ENCODE measurements around the gene EDIL3.

Gene EDIL3

DNA sequence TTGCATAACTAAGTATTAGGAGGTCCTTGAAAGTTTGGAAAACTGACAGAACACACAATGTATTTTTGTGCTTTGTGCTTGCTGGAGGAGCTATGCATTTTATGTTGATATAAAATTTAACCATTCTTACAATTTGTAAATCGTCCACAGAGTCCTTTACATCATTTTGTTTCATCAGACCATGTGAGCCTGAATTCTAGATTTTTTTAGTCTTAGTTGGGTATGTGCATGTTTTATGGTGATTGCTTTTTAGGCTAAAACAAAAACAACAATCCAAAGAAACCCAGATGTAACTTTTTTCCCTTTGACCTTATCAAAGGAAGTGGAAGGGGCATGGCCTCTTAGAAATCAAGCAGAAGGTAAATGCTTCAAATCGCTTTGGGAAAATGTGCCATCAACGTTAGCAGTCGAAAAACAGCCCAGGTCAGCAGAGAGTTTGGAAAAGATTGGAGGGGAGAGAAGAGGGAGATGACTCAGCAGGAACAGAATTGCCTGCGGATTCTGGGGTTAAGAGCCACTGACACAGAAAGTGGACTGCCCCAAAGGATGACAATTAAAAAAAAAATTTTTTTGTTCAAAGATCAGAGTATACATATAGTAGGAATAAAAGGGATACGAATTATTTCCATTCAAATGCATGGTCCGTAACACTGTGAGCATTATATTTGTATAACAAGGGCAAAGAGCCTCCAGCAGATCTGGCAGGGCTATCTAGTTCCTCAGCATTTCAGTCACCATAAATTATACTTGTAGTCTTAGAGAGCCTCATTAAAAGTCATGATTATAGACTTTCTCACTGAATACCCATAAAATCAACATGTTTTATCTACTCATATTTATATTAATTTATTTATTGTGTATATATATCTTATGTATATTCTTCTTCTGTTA is 410.5 kb downstream of the EDIL3 start:
- DNase-seq (ENCODE audit: low read depth in 3 of 3, low spot score in 1 of 3) = no peak

DNA sequence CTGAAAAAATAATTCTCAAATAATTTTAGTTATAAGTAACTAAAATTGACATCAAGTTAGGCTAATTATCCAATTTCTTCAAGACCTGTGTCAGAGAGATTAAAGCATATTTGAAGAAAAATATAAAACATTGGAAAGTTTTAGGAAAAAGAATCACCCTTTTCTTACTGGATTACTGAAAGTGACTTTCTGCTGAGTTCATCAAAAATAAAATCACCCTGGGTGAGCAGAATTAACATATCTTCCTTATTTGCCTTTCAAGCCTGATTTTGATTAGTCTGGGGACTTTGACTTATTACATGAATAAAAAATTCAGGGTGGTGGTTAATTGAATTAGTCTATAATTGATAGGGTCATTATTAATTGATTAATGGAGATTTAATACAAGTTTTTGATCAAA is 411.8 kb downstream of the EDIL3 start:
- DNase-seq (ENCODE audit: low read depth in 3 of 3, low spot score in 1 of 3) = no peak

DNA sequence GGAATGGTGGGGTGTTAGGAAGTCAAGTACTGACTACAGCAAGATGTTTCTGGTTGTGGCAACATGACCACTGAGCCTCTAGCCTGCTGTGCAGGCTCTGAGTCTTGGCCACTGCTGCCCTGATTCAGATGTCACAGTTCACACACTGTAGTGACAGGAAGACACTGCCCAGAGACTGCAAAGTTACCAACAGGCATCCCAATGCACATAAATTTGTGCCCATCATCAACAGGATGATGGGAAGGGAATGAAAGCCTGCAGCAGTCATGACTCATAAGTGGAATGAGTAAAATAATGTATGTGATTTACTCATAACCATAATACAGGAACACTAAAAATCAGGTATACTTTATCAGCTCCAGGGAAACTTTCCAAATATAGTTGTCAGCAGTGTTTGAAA is 412.4 kb downstream of the EDIL3 start:
- no peak for DNase-seq (ENCODE audit: low read depth in 3 of 3, low spot score in 1 of 3)

DNA sequence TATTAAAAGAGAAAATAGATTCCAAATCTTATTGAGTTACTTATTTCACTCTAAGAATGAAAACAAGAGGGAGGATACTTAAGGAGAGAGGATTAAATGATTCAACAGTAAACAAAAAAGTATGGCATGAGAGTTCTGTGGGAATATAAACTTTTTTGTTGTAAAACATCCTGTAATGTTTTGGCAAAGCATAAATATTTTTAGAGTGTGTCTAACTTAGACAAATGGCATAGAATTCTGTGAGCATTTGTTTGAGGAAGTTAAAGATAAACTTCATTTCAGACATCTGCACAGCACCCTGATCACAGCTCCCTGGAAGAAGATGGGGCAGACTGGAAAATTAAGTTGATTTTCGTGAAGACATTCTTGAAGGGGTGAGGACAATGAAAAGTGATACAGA is 417.3 kb downstream of the EDIL3 start:
- no peak for DNase-seq (ENCODE audit: low read depth in 3 of 3, low spot score in 1 of 3)

DNA sequence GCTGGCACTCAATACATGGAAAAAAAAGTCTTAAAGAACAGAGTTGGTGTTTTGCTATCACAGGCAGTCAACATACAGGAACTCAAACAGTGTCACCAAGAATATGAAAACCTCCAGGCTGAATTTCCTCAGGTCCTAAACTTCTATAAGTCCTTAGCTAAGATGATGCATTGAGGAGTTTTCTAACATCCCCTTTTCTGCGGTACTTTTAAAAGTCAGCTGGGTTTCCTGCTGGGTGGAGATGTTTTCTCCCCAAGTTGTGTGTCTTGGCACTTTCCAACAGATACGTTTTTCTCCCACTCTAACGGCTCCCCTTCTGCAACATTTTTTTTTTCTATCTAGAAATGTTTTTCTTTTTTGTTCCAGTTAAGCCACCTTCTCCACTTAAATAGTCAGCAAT is 419.2 kb downstream of the EDIL3 start:
- no peak for DNase-seq (ENCODE audit: low read depth in 3 of 3, low spot score in 1 of 3)

DNA sequence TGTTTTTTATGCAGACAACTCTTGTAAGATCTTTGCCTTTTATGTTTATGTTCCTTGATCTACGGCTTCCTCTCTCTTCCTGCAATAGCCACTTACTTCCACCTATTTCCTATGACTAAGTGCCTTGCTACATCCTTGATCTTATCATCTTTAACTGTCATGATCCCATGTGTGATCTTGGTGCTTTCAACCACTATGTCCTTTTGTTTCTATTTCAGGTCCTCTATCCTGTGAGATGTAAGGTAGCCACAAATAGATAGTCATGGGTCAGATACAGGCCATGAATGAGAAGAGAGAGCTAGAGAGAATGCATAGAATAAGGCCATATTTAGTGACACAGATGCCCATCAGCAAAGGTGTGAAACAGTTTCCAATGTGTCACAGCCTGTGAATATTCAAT is 420.4 kb downstream of the EDIL3 start:
- no peak for DNase-seq (ENCODE audit: low read depth in 3 of 3, low spot score in 1 of 3)

DNA sequence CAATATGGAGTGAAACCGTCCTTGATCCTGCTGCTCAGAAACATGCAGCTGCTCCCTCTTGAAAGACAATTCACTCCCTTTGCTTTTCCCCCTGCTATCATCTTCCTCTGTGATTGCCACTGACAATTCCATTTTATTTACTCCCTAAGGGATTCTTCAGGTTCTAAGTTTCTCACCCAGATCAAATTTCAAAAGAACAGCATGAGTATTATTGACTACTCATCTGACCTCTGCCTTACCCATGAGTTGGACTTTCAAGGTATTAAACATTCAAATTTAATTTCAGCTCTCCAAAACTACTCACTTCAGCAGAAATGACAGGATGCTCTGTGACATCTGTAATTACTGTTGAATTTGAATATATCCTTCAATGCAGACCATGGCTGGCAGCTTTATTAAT is 427.5 kb downstream of the EDIL3 start:
- DNase-seq (ENCODE audit: low read depth in 3 of 3, low spot score in 1 of 3) = no peak

DNA sequence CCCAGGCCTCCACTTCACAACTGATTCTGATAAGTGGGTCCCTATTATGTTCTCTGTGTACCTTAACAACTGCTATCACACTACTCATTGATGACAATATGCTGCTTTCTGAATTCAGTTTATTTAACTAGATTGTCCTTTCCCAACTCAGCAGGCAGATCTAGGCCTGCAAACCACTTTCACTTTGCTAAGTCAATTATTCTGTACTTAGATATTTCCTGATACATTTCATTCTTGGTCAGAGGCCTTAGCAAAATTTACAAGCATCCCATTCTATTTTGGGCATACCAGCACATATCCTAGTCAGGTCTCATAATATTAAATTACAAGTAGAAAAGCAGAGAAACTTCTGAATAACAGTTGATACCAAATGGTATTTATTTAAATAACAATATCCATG is 428.3 kb downstream of the EDIL3 start:
- no peak for DNase-seq (ENCODE audit: low read depth in 3 of 3, low spot score in 1 of 3)

DNA sequence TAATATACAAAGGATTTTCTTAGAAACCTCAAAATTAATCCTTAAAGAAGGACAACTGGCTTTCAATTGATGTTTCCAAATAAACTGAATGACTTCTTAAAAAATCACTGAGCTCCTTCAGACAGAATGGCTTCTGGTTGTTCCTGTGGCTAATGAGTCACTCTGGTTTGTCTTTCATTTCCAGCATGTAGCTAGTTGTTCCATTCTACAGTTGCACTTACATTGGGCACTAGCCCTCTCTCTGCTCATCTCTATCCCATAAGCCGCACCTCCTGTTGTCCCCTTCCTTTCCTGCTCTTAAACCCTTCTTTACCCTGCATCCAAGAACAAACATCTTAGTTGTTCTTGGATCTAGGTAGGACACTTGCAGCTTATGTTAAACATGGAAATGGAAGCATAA is 428.8 kb downstream of the EDIL3 start:
- DNase-seq (ENCODE audit: low read depth in 3 of 3, low spot score in 1 of 3) = no peak

DNA sequence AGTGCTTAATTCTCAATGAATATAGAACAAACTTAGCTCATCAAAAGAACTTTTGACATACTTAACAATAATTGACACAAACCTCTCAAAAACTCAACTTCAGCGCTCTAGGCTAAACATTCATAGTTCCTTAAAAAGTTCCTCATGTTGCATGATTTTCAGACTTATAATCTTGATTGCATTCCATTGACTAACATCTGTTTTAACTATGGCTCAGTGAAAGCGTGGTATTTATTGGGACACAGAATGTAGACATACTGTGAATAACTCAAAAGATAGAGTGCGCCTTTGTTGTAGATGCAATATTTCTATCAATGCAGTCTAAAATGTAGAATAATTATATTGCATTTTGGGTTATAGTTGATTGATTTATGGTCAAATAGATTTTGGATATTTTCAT is 436.9 kb downstream of the EDIL3 start:
- no peak for DNase-seq (ENCODE audit: low read depth in 3 of 3, low spot score in 1 of 3)

DNA sequence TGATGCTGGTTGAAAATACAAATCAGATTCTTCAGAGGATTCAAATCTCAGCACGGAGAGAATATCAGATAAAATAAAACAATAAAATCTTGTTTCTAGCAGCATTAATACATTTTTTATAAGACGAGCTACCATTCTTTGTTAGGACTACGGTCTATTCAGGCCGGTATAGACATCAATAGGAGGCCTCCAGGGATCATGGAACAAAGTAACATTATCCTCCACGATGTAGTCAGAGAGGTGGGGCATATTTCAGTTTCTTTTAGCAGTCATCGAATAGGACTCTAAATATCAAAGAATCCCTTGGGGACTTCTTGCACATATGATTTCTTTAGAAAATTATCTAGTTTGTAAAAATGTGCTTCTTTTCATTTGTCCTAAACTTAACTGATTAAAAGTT is 438.2 kb downstream of the EDIL3 start:
- no peak for DNase-seq (ENCODE audit: low read depth in 3 of 3, low spot score in 1 of 3)

DNA sequence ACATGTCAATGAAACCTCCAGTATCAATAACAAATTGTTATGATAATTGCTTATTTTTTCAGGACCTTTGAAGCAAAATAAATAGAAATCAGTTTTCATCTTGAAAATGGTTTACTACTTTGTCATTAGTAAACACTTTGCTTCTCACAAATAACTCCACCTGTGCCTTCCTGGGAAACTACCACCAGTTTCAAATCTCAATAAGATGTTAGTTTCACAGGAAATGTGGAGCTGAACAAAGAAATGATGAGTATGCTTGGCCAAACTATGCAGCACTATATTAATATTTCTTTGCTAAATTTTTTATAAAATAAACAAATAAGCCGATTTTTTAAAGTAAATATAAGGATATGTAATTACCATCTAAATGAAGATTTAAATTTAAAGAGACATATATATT is 442.5 kb downstream of the EDIL3 start:
- DNase-seq (ENCODE audit: low read depth in 3 of 3, low spot score in 1 of 3) = no peak

DNA sequence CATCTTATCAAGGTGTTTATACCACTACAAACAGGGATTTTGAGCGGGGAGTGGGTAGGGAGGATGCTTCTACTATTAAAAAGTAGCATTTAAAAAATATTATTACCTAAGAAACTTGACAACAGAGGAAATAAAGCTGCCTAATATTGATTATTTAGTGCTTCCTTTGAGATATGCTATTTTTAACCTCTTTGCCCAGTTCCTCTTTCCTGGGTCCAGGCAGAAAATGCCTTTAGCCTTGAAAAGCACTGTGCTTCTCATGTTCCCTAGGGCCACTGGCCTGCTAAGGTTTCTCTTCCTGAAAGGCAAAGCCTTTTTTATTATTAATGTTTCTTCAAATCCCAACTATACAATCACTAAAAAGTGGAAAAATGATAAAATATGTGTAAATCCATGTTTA is 446.8 kb downstream of the EDIL3 start:
- no peak for DNase-seq (ENCODE audit: low read depth in 3 of 3, low spot score in 1 of 3)

DNA sequence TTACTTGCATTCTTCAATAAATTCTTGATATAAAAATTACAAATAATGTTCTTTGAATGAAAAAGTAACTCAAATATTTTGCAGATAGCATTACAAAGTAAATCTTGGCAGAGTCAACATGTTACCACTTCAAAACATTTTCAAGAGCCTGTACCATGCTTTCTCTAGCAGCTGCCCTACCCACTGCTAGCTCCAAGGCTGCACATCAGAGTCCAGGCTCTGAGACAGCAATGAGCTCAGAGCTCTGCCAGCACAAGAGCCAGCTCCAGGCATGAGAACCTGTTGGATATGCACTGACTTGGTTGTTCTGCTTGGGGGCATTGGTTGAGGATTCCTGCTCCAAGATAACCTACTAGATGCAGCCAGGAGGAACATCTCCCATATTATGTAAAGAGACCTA is 452.7 kb downstream of the EDIL3 start:
- DNase-seq (ENCODE audit: low read depth in 3 of 3, low spot score in 1 of 3) = no peak

DNA sequence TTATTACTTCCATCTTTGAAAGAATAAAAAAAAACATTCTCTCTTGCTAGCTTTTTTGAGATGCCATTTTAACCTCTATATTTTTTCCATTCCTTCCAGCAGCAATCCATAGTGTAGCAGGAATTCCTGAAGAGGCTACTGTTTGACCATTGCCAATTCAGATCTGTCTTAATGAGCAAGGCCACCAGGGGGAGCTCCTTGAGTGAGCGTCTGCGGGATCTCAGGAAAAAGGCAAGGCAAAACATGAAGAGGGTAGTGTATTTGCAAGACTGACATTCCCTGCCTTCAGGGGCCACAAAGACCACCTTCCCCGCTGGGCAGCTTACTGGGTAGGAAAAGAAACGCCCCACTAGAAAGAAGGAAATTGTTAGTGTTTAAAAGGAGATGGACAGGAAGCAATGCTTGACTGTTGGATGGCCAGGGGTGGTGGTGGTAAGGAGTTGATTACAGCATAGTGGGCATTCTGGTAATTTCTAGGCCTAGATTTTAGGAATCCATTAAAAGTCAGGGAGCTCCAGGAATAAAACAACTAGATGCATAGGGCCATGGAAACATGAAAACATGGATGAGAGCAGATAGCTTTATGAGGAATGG is 457.4 kb downstream of the EDIL3 start:
- DNase-seq (ENCODE audit: low read depth in 3 of 3, low spot score in 1 of 3) = peak in 1 of 3 donors; percentile 2

DNA sequence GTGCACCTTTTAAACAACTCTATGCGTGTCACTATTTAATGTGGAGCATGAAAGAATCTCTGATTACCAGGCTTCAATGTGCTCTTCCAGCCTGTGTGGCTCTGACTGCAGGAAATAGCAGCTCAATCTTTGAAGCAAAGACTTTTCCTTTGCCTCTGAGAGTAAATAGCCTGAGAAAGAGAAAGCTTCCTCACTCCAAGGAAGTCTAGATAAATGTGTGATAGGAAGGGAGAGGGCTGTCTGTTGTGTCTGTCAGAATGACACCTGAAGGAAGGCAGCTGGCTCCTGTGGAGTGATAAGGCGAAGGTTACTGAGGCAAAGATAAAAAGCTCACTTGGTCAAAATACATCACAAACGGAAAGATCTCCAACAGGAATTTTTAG is 458.7 kb downstream of the EDIL3 start:
- DNase-seq (ENCODE audit: low read depth in 3 of 3, low spot score in 1 of 3) = no peak

DNA sequence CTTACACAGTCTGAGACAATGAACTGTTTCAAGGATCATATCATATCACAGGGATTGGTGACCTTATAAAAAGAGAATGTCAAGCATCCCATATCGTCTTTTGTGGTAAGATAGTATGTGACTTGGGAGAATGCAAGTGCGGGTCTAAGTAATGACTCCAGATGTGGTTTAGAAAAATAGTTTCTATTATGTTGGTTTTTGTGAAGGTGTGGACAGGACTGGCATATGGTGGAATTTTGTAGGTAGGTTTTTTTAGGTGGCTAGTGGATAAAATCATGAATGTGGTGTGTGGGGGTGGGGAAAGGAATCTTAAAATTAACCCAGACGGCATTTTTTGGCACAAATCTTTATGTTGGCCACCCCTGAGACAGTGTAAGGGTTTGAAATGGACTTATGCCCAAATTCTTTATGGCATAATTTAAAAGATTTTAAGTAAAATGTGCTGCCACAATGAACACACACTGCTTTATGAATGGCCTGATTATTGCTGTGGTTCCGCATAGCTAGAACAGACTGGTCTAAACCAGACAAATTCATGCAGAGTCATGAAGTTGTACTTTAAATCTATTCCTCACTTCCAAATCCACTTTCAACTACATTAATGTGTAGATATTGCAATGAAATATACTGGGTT is 459.2 kb downstream of the EDIL3 start:
- DNase-seq (ENCODE audit: low read depth in 3 of 3, low spot score in 1 of 3) = no peak

DNA sequence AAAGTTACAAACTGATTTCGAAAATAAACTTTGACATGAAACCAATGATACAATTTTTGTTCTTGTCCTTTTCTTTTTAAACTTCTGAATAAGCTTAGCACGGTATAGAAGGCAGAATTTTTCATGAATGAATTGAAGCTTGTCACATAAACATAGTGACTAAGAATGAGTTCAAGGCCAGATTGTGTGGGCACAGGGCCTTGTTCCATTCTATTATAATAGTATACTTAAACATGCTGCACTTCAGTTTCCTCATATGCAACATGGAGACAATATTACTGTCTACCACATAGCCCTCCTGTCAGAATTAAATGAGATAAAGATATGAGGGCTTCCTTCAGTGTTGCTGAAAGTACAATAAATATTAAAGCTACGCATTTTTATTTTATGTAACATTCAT is 459.8 kb downstream of the EDIL3 start:
- no peak for DNase-seq (ENCODE audit: low read depth in 3 of 3, low spot score in 1 of 3)

DNA sequence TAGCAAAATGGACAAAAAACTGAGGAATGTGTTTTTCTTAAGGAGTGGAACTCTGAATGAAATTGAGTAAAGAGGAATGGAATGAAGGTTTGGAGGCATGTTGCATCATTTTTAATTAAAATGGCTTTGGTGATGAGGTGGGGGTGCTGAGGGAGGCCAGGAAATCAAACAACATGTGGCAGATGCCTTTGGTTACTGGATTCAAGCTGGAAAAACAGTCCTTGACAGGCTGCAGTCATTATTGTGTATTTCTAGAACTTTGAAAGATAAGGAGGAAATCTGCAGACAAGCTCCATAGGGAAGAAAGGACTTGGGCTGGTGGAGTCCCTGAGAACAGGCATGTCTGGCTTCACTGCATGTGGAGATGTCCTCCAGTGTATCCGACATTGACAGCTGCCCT is 460.5 kb downstream of the EDIL3 start:
- no peak for DNase-seq (ENCODE audit: low read depth in 3 of 3, low spot score in 1 of 3)

DNA sequence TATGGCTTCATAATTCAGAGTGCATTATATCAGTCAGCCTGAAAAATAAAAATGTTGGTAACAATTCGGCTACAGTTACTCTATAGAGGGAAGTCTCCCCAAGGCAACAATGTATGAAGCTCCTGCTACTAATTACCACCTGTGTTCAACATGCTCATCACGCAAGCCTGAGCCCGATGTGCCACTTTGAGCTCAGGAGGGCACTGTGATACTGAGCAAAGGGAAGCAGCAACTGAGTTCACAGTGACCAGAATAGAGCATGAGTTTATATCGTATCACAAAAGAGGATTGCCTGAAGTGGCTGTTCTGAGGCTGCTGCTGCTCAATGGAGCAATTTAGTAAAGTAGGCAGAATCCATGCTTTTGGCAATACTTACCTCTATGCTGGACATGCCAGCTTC is 462.0 kb downstream of the EDIL3 start:
- no peak for DNase-seq (ENCODE audit: low read depth in 3 of 3, low spot score in 1 of 3)

DNA sequence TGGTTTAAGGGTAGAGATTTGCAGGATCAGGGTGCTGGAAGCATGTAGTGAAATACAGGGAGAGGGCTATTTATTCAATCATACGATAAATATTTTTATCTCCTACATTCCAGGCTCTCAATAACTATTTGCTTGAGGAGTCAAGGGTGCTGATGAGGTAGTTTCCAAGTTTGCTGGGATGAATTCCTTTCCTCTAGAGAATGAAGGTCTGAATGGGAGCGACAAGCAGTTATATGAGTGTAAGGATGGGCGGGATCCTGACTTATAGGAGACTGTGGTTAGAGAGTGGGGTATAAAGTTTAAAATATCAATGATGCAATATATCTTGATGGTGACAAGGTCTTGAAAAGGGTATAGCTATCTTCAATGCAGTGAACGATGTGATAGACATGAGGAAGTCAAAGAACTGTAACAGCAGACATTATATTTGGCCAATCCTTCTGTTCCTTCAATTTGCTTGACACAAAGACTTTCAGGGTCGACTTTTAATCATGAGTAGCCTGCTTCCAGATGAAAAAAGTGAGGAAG is 462.9 kb downstream of the EDIL3 start:
- DNase-seq (ENCODE audit: low read depth in 3 of 3, low spot score in 1 of 3) = no peak
